Sigmoid colon (tissue), 7 donors: ENCODE data around the gene ALOX12B. TPM values are rescaled to one million over a fixed set of nuclear protein-coding genes. Genes with fewer than 3 reads are reported as not detected.

Experiments
- DNase-seq: peaks from one replicate; pipeline ENCODE4 v3.0.0-alpha.2; 2019
- H3K27ac ChIP-seq, 4 donors: fragments of 200-600 bp; sonication (generic); one replicate each; pipeline ENCODE4 v1.5.1; 2016 to 2019; ENCODE audit warnings: mild to moderate bottlenecking in 1 of 4
- H3K27me3 ChIP-seq, 3 donors: fragments of 200-600 bp; sonication (generic); one replicate each; pipeline ENCODE4 v1.5.1; 2019; ENCODE audit warnings: mild to moderate bottlenecking in 1 of 3
- H3K36me3 ChIP-seq, 4 donors: fragments of 200-600 bp; sonication (generic); one replicate each; pipeline ENCODE4 v1.5.1; 2016 to 2019
- H3K4me1 ChIP-seq, 4 donors: fragments of 200-600 bp; sonication (generic); one replicate each; pipeline ENCODE4 v1.5.1; 2017 to 2019
- H3K4me3 ChIP-seq, 4 donors: fragments of 200-600 bp; sonication (generic); one replicate each; pipeline ENCODE4 v1.5.1; 2017 to 2019; ENCODE audit warnings: mild to moderate bottlenecking in 2 of 4, moderate library complexity in 1 of 4
- H3K9me3 ChIP-seq, 4 donors: fragments of 200-600 bp in 3 of 4; sonication (generic) in 3 of 4; one replicate each; pipeline versions ENCODE4 v1.5.1 to v1.6.1; 2013 to 2019
- EP300 ChIP-seq, 4 donors: sonication (generic); formaldehyde crosslinking; IDR thresholded peaks; one replicate each; pipeline ENCODE4 v1.6.1; 2017; ENCODE audit warnings: antibody characterized with exemption in 4 of 4
- POLR2A ChIP-seq, 2 donors: fragments of 450-650 bp; IDR thresholded peaks; one replicate each; pipeline ENCODE4 v1.6.1; 2016; ENCODE audit warnings: antibody characterized with exemption in 2 of 2, mild to moderate bottlenecking in 2 of 2, moderate library complexity in 2 of 2
- POLR2AphosphoS5 ChIP-seq, 4 donors: sonication (generic); formaldehyde crosslinking; IDR thresholded peaks; one replicate each; pipeline ENCODE4 v1.6.1; 2017; ENCODE audit warnings: antibody characterized with exemption in 4 of 4
- WGBS, 2 donors: extraction: QIAGEN DNeasy Blood & Tissue Kit; methylation state at CpG; one replicate each; pipeline ENCODE4 v1.1.7; 2013; 5-methylcytosine and 5-hydroxymethylcytosine counted together
- intact Hi-C: fragments of 100-400 bp; cut with DNase I; formaldehyde crosslinking; loops from one replicate; pipeline ENCODE4 v1.15.1; 2023
- polyA plus RNA-seq, 3 donors: library from polyadenylated mRNA; stranded (reverse); fragments of 200-250 nt; gene quantifications; one replicate each; pipeline ENCODE4 v1.2.3, GENCODE V29; 2013
- total RNA-seq, 4 donors: library from RNA; depleted of rRNA; stranded (reverse); fragments of >200 nt; gene quantifications; one replicate each; pipeline ENCODE4 v1.1.0, GENCODE V29; 2016
- TF ChIP-seq, protein P1 (sequence below), 4 experiments: fragments of 450-650 bp in 3 of 4; fragments of 200-600 bp in 1 of 4; IDR thresholded peaks; one replicate each; pipeline ENCODE4 v1.5.1; 2016 to 2019; ENCODE audit warnings: antibody characterized with exemption in 4 of 4, mild to moderate bottlenecking in 3 of 4, moderate library complexity in 2 of 4
- donor health status: healthy with polysubstance abuse.
- donor health status: Bipolar disorder and iron deficiency.
- donor health status: healthy.

Gene ALOX12B
- total and polyA plus RNA-seq, 7 donors, result 0.52 TPM; not detected in 6

DNA sequence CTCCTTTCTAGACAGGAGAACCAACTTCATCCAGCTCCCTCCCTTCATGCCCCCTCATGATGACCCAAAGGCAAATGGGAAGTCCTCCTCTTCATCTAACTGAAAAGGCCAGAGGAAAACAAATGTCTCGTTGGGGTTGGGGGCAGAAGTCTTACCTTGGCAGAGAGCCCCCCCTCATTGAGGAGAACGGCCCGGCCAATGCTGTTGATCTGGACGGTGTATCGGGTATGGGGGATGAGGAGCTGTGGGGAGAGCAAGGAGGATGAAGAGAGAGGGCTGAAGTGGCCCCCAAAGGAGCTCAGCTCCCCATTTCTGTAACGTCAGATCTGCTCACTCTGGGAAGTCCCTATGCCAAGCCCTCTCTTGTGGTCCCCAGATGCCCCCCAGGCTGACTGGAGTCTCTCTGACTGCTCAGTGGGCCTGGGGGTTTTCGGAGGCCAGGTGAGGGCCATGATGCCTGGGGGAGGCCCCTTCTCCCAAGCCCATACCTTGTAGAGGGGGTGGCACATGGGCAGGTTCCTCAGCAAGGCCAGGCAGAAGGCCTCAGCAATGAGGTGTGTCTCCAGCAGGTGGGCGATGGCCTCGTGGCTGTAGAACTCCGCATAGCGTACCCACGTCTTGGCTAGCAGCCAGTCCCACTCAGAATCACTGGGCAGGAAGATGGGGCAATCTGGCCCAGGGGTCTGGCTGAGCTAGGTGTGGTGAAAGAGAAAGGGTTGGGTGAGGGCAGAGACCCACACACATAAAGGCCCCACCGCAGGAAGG lies 10.8 kb downstream of the ALOX12B start:
- no peak for DNase-seq

GRCh38 chr17:8075574-8076342 lies 11.8 kb downstream of the ALOX12B start:
- Histone ChIP-seq H3K27me3 (peaks cover 22 to 96% (median 84%) of the 10 kb centered on the region in 3 donors), H3K4me1 (peaks cover 0 to 35% (median 27%) of the 10 kb centered on the region in 4 donors), H3K27ac (no peak overlapping the region), H3K9me3 (no peaks in the 10 kb centered on the region), H3K36me3 (no peaks in the 10 kb centered on the region), H3K4me3 (no peak overlapping the region)
- intact Hi-C loops, result loop anchor here (10.0 kb wide), 1 partner anchor 229 kb away; no protein-coding TSS in a partner anchor
- 93 to 95% methylated on average over 14 of the region's 14 CpGs for WGBS, 2 donors
- no peak for TF ChIP-seq EP300 (IDR thresholded peaks at IDR 0.05)
- TF ChIP-seq, protein P1, sequence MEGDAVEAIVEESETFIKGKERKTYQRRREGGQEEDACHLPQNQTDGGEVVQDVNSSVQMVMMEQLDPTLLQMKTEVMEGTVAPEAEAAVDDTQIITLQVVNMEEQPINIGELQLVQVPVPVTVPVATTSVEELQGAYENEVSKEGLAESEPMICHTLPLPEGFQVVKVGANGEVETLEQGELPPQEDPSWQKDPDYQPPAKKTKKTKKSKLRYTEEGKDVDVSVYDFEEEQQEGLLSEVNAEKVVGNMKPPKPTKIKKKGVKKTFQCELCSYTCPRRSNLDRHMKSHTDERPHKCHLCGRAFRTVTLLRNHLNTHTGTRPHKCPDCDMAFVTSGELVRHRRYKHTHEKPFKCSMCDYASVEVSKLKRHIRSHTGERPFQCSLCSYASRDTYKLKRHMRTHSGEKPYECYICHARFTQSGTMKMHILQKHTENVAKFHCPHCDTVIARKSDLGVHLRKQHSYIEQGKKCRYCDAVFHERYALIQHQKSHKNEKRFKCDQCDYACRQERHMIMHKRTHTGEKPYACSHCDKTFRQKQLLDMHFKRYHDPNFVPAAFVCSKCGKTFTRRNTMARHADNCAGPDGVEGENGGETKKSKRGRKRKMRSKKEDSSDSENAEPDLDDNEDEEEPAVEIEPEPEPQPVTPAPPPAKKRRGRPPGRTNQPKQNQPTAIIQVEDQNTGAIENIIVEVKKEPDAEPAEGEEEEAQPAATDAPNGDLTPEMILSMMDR (IDR thresholded peaks at IDR 0.05), result no peak
- no peak for TF ChIP-seq POLR2A (IDR thresholded peaks at IDR 0.05)
- TF ChIP-seq POLR2AphosphoS5 (IDR thresholded peaks at IDR 0.05), result no peak
- DNase-seq, result no peak

More for the DNA sequence above, 10.8 kb downstream of the ALOX12B start:
- Histone ChIP-seq H3K27ac (no peak overlapping the region), H3K9me3 (no peaks in the 10 kb centered on the region), H3K36me3 (no peaks in the 10 kb centered on the region), H3K4me1 (peaks cover 0 to 35% (median 27%) of the 10 kb centered on the region in 4 donors), H3K27me3 (peaks cover 22 to 97% (median 84%) of the 10 kb centered on the region in 3 donors), H3K4me3 (no peak overlapping the region)
- TF ChIP-seq POLR2AphosphoS5 (IDR thresholded peaks at IDR 0.05) (no peak), EP300 (IDR thresholded peaks at IDR 0.05) (no peak), POLR2A (IDR thresholded peaks at IDR 0.05) (no peak)
- TF ChIP-seq, protein P1 (IDR thresholded peaks at IDR 0.05), result no peak
- 89 to 90% methylated on average over 13 of the region's 13 CpGs for WGBS, 2 donors
- intact Hi-C loops, result loop anchor here (10.0 kb wide), 1 partner anchor 228 kb away; no protein-coding TSS in a partner anchor

GRCh38 chr17:8075081-8075480 lies 12.4 kb downstream of the ALOX12B start:
- TF ChIP-seq POLR2A (IDR thresholded peaks at IDR 0.05) (no peak), EP300 (IDR thresholded peaks at IDR 0.05) (no peak), POLR2AphosphoS5 (IDR thresholded peaks at IDR 0.05) (no peak)
- TF ChIP-seq, protein P1 (IDR thresholded peaks at IDR 0.05), result no peak
- DNase-seq, result peak; percentile 53
- 91 to 93% methylated on average over 3 of the region's 3 CpGs for WGBS, 2 donors
- Histone ChIP-seq H3K9me3 (no peaks in the 10 kb centered on the region), H3K27ac (no peak overlapping the region), H3K36me3 (no peaks in the 10 kb centered on the region), H3K27me3 (peaks cover 22 to 95% (median 83%) of the 10 kb centered on the region in 3 donors), H3K4me3 (no peak overlapping the region), H3K4me1 (peaks cover 0 to 31% (median 26%) of the 10 kb centered on the region in 4 donors)
- intact Hi-C loops, result loop anchor here (10.0 kb wide), 1 partner anchor 230 kb away; no protein-coding TSS in a partner anchor

- intact Hi-C loops, result loop anchor here (10.0 kb wide), 1 partner anchor 230 kb away; no protein-coding TSS in a partner anchor
- Histone ChIP-seq H3K27ac (no peak overlapping the region), H3K36me3 (no peaks in the 10 kb centered on the region), H3K27me3 (peaks cover 21 to 93% (median 82%) of the 10 kb centered on the region in 3 donors), H3K9me3 (no peaks in the 10 kb centered on the region), H3K4me3 (no peak overlapping the region), H3K4me1 (peaks cover 0 to 26% (median 22%) of the 10 kb centered on the region in 4 donors)
- WGBS, 2 donors, result 70 to 85% methylated on average over 7 of the region's 7 CpGs
- TF ChIP-seq POLR2AphosphoS5 (IDR thresholded peaks at IDR 0.05) (no peak), POLR2A (IDR thresholded peaks at IDR 0.05) (no peak), EP300 (IDR thresholded peaks at IDR 0.05) (no peak)
- TF ChIP-seq, protein P1 (IDR thresholded peaks at IDR 0.05), result no peak
- DNase-seq, result peak; percentile 20
These were observed 13.0 kb downstream of the ALOX12B start for GRCh38 chr17:8074554-8074953.
